Measurements from ENCODE around the gene RHOBTB1.
"Not testable (repeated sequence)": the region's sequence is repeated elsewhere in the genome, so short reads cannot be mapped to it uniquely, and the experiment has no call there.

RHOBTB1 gene

DNA sequence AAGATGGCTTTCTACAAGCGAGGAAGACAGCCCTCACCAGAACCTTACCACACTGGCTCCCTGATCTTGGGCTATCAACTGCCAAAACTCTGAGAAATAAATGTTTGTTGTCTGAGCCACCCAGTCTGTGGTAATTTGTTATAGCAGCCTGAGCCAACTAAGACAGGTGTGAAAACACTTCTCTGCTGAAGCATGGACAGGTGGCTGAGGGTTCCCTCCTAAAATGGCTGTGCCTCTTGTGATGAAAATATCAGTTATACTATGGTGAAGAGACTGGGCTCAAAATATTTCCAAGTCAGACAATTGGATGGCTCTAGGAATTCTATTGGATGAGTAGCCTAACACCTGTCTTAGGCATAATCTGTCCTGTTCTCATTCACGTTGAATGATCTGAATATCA, 87.6 kb downstream of the RHOBTB1 start:
- no peak for DNase-seq

DNA sequence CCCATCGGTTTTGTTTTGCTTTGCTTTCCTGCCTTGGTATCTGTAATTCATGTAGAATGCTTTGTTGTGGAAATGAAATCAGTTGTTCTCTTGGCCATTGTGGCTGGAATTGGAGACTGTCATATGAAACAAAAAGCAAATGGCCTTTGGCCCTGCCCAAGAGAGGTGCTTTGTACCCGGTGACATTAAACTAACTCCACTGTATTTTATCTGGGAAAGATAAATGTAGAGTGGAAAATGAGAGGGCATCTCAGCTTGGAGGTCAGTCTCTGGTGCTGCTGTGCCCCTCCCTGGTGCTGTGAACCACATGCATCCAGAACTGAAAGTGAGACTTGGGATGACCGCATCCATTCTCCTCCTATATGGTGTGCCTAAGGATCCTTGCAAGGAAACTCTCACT, 90.3 kb downstream of the RHOBTB1 start:
- DNase-seq = no peak

DNA sequence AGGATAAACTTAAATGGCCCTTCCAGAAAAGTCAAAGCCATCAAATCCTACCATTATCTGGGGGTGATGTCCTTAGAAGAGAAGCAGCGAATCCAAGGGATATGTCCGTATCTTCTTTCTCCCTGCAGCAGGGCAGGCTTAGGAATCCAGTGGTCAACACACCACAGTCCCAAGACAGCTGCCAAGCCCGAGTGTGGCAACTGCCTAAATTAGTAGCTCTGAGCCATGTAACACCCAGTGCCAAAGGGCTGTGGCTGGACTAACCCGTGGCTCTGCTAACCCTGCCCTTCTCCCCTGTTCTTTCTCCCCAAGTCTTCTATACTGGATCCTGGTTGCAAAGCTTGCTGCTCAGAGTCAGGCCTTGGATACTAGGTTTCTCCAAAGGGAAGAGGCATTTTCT, 90.9 kb downstream of the RHOBTB1 start:
- no peak for DNase-seq

DNA sequence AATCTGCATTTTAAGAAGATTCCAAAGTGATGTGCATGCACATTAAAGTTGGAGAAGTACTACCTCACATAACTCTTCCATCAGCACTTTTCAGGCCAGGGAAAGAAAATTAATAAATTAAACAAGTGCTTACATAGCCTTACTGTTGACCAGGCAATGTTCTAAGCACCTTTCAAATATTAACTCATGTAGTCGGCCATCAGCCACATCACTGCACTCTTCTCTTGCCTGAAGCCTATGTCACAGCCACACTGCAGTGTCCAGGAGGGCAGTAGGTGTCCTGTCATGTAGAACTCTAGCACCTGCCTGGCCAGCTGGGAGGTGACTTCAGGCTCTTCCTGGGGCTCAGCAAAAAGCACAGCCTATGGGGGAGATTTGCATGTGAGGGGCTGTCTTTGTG, 94.2 kb downstream of the RHOBTB1 start:
- no peak for DNase-seq

DNA sequence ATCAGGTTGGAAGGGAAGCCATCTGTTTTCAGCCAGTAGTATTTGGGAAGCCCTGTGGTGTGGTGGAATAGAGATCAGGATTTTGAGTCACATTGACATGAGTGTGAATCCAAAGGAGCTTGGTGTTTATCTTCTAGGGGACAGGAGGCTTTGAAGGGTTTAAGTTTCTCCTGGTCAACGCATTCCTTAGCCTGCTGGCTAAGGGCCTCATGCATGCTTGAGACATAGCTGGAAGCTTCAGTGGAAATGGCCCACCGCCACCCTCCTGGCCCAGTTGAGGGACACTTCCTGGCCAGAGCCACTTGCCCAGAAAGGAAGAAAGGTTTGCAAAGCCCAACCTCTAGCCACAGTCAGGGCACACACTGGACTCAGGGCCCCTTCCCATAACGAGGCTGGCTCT, 94.8 kb downstream of the RHOBTB1 start:
- no peak for DNase-seq

DNA sequence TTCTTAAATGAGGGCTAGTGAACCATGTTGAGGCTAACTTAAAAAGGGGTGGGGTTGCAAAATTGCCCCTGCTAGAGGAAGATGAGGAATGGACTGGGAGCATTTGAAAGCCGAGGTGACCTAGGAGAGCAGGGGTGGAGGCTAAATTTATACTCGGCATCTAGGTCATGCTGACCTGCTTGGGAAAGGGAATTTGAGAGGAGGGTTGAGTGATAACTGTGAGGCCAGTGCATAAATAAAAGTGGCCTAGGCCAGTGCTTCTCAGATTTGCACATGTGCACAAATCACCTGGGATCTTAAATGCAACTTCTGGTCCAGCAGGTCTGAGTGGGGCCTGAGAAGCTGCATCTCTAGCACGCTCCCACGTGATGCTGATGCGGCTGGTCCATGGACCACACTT, 95.3 kb downstream of the RHOBTB1 start:
- DNase-seq = no peak

DNA sequence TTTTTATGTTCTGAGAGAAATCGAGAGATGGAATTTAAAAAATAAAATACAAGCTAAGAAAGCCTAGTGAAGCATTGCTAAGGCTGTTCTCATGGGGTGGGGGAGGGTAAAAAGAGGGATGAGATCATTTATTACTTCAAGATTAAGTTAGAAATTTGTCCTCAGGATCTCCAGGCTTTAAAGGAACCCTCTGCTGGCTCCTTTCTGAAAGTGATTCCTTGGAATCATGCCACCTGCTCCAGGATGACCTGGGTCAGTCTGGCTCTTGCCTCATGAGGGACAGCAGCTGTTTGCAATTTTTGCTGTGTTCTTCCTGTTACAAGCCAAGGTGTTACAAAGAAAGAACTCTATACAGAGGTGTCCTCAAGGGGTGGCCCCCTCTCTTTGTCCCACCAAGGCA, 95.9 kb downstream of the RHOBTB1 start:
- DNase-seq = no peak

DNA sequence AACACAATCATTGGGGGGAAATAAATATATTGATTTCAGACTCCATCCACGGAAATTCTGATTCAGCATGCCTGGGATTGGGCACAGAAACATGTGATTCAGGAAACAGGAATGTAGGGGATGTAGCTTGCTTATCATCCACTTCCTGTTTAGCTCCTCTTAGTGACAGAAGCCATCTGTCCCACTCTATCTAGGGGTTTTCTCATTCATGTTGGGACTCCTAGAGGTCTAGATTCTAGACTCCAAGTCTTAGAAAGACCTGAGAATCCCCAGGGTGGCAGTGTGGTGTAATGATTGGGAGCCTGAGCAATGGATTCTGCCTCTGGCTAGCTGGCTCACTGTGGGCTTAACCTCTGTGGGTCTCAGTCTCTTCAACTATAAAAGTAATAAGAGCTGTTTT, 97.8 kb downstream of the RHOBTB1 start:
- no peak for DNase-seq

DNA sequence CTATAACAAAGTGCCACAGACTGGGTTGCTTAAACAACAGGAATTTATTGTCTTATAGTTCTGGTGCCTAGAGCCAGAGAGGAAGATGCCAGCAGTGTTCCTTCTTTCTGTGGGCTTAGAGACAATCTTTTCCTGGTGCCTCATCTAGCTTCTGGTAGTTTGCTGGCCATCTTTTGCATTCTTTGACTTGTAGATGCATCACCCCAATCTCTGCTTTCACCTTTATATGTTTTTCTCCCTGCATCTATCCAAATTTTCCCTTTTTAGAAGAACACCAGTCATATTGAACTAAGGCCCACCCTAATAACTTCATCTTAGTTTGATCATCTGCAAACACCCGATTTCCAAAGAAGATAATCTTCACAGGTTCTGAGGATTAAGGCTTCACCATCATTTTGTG, 98.9 kb downstream of the RHOBTB1 start:
- no peak for DNase-seq

DNA sequence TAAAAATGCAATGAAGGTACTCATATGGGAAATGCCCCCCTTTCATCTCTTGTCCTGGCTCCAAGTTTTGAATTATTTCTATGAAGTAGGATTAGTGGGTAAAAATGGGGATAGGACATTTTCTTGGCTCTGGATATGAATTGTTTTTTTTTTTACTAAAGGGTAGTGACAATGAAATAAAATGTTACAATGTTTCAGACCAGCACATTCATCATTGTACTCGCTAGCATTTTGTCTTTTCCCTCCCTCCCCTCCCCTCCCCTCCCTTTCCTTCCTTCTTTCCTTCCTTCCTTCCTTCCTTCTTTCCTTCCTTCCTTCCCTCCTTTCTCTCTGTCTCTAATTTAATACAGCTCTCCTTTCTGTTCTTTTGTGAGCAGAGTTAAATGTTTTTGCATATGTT, 101.3 kb downstream of the RHOBTB1 start:
- DNase-seq = no peak

DNA sequence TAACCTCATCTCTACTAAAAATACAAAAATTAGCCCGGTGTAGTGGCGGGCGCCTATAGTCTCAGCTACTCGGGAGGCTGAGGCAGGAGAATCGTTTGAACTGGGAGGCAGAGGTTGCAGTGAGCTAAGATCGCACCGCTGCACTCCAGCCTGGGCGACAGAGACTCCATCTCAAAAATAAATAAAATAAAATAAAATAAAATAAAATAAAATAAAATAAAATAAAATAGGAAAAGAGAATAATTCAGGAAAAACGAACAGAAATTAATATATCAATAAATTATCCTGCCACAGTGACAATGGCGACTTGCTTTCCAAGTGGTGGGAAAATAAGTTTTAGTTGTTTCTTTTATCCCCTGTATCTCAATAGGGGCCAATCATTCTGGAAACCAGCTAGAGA, 102.8 kb downstream of the RHOBTB1 start:
- DNase-seq = not testable (repeated sequence)

DNA sequence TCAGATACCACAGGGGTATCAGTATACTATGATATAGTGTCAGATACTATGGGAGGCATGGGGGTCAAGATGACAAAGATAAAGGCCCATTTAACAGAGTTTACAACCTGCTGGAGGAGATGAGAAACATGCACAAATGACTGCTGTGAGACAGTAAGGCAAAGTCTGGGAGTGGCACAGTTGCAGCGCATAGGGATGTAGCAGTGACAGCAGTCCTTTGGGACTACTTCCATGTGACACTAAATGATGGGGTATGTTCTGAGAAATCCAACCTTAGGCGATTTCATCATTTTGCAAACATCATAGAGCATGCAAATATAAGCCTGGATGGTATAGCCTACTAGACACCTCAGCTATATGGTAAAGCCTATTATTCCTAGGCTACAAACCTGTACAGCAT, 108.9 kb downstream of the RHOBTB1 start:
- DNase-seq = no peak

DNA sequence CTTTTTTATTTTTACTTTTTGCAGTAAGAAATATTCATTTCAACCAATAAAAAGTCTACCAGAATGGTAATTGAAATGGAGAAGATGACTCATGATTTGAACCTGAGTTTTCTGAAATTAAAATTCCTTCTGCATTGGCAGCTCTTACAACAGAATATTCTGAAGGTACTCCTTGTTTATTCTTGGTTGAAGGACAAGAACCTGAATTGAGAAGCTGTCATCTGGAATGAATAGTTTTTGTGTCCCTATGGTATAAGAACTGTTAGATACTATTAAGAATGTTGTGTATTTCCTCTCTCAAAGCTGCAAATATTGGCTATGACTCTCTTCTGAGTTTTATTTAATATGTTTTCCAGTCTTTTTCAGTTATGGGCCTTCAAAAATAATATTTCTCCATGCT, 109.6 kb downstream of the RHOBTB1 start:
- DNase-seq = no peak

DNA sequence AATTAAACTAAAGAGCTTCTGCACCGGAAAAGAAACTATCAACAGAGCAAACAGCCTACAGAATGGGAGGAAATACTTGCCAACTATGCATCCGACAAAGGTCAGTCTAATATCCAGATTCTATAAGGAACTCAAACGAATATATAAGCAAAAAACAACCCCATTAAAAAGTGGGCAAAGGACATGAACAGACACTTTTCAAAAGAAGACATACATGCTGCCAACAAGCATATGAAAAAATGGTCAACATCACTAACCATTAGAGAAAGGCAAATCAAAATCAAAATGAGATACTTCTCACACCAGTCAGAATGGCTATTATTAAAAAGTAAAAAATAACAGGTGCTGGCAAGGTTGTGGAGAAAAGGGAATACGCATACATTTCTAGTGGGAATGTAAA, 111.8 kb downstream of the RHOBTB1 start:
- DNase-seq = not testable (repeated sequence)

DNA sequence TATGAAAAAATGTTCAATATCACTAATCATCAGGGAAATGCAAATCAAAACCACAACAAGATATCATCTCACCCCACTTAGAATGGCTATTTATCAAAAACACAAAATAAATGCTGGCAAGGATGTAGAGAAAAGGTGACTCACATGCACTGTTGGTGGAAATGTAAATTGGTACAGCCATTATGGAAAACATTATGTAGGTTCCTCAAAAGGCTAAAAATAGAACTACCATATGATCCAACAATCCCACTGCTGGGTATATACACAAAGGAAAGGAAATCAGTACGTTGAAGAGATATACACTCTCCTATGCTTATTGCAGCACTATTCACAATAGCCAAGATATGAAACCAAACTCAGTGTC, 115.5 kb downstream of the RHOBTB1 start:
- no peak for DNase-seq

DNA sequence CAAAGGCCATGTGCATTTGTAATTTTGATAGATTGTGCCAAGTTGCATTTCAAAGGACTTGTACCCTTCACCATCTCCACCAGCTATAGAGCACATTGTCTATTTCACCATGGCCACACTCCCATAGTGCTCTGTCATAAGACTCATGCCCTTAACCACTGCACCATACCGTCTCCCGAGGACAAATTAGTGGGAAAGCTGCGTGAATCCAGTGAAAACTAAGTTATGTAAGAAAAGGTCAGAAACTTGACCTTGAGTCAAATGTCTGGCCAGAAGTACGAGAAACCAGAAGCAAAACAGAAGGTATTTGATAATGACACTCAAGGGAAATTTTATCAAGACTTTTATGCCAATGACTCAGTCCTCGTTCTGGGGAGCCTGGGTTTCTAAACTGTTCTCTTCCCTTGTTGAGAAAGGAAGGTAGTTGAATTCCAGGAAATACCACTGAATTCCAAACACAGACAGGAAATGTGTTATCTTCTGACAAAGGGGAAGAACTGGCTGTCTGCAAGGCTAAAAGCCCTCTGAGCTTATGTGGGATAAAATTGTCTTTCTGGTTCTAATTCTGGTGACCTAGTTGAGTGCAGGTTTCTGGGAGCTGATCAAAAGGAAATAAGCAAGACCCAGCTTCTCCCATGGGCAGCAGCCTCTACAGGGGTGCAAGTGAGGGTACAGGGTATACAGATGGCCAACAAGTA, 116.0 kb downstream of the RHOBTB1 start:
- no peak for DNase-seq

DNA sequence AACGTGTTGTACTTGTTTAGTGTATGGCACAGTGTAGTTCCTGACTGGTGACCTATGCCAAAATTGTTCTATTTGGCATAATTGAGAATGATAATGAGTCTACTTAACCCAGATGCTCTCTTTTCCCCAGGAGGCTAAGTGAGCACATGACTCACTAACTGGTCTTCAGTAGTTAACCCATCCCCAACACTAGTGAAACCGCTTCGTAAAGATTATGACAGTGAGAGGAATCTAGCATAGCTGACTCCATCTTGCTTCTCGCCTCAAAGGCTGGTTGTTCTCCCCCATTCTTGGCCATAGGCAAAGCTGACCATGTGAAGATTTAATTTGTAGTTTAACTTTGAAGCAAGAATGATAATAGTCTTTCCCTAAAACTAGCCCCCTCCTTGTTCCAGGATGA, 118.5 kb downstream of the RHOBTB1 start:
- DNase-seq = no peak

DNA sequence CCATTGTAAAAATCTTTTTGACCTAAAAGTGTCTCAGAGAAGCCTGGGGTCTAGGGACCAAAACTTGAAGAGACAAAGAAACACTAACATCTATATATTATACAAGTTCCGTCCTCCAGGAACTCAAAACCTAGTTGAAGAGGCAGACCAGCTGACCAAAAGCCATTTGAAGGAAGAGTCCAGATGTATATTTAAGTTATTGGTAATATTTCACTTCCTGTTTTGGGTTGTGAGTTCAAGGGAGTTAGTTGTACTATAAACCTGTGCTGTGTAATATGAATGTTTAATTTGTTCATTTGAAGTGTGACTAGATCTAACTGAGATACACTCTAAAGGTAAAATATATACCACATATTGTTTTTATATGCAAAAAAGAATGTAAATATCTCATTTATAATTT, 120.7 kb downstream of the RHOBTB1 start:
- DNase-seq = no peak

DNA sequence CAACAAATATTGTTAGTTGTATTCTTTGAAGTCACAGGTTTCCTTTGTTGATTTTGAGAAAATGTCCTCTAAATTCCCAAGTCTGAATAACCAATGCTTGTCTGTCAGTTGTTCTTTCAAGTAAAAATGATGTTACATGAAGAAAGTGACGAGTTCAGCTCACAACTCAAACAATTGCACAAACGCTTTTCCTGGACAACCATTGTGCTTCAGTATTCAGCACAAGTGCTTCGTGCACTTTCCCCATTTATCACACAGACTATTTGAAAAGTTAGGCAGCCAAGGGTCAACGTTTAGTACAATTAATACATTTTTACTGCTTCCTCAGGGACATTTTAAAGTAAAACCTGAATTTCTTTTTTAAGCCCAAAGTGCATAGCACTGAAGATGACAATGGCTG, 121.2 kb downstream of the RHOBTB1 start:
- DNase-seq = no peak

DNA sequence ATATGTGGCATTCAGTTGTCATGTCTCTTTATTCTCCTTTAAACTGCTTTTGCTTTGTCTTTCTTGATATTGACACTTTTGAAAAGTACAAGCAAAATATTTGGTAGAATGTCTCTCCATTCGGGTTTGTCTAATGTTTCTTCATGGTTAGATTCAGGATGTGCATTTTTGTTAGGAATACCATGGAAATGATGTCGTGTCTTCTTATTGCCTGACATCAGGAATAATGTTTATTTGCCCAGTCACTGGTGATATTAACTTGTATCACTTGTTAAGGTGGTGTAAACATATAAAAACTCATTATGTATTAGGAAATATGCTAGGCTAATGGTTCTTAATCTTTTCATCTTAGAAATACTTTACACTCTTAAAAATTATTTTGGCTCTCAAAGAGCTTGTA, 122.3 kb downstream of the RHOBTB1 start:
- no peak for DNase-seq

DNA sequence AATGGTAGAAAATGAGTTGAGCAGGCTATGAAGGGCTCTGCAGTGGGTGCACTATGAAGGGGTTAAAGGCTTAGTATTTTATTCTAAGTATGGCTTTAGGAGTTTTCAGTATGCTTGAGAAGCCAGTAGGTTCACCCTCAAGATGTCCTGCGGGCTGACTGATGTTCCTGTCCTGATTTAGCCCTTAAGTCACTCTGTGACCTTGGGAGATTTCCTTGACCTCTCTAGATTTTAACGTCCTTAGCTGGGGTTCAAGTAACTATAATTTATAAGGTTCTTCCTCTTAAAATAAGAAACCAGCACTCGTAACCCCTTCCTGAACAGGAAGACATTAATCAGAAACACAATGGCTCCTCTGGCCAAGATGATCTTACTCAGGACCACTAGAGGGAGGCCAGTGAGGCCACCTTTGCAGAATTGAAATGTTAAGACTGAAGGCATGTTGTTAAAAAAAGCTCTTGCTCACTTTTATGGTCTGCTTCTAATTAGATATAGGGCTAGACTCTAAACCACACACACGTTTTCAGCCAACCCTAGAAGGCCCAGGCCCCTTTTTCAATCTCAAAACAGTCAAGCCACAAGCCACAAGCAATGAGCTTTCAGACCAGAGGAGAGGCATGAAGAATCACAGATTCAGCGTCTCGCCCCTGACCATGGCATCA, 123.8 kb downstream of the RHOBTB1 start:
- DNase-seq = no peak

All from KG1 (cell line).